ENCODE measurements around the gene CEP70. TPM values are rescaled to one million over a fixed set of nuclear protein-coding genes. Genes with fewer than 3 reads are reported as not detected.

The CEP70 gene
- total RNA-seq, 1 experiment from 2014 or later, result 32.6 TPM

GRCh38 chr3:138458774-138459499 is 135.1 kb downstream of the CEP70 start:
- Mint-ChIP-seq H3K27ac (peak overlapping the region in 1 of 3 experiments; percentile 9; a peak in 1 of 7 replicates), H3K9me3 (peaks cover 0 to 8% of the 10 kb centered on the region in 2 experiments; a peak in 2 of 5 replicates), H3K4me3 (peak overlapping the region in 1 of 2 experiments; percentile 38; a peak in 1 of 5 replicates), H3K4me1 (peaks cover 3 to 5% of the 10 kb centered on the region in 2 experiments; a peak in 2 of 4 replicates), H3K27me3 (ENCODE audit: low read depth) (no peaks in the 10 kb centered on the region), H3K36me3 (ENCODE audit: insufficient read depth in 1 of 3, low read depth in 3 of 3) (peaks cover 13 to 21% (median 18%) of the 10 kb centered on the region in 3 experiments; a peak in 5 of 7 replicates)
- Histone ChIP-seq H2BK120ac (ENCODE audit: low read depth, low read length, poor library complexity, severe bottlenecking) (no peak overlapping the region), H3K4ac (ENCODE audit: low read depth, low read length) (no peak overlapping the region), H2BK15ac (ENCODE audit: low read depth, low read length) (no peak overlapping the region), H3K79me1 (ENCODE audit: insufficient read depth, low read depth, low read length, poor library complexity, severe bottlenecking) (no peaks in the 10 kb centered on the region), H4K20me1 (ENCODE audit: control insufficient read depth, insufficient read depth, insufficient read length) (no peaks in the 10 kb centered on the region), H3K56ac (ENCODE audit: insufficient read length, low read depth, low read length) (no peak overlapping the region), H3T11ph (ENCODE audit: low read length) (no peak overlapping the region), H3K18ac (ENCODE audit: insufficient read length, low read depth, low read length) (no peak overlapping the region), H3K14ac (ENCODE audit: insufficient read depth, low read length) (no peak overlapping the region; the same call in 1 of the 2 replicates), H2BK20ac (ENCODE audit: low read depth, low read length, poor library complexity, severe bottlenecking) (no peak overlapping the region), H3K27ac (ENCODE audit: insufficient read length, low read depth, low read length) (no peak overlapping the region), H2BK5ac (ENCODE audit: insufficient read length, low read length) (no peak overlapping the region), H4K91ac (ENCODE audit: insufficient read length, low read depth, low read length) (no peak overlapping the region), H2AFZ (ENCODE audit: low read length) (no peak overlapping the region), H3K9me3 (ENCODE audit: control insufficient read depth, low read depth, low read length) (no peaks in the 10 kb centered on the region), H4K8ac (replicated peaks; ENCODE audit: insufficient read length, low read depth, low read length) (no peak overlapping the region), H2BK12ac (ENCODE audit: insufficient read length, low read depth, low read length) (no peak overlapping the region), H3K27me3 (ENCODE audit: insufficient read depth, low read length) (no peaks in the 10 kb centered on the region), H3K23me2 (ENCODE audit: insufficient read length, low read depth, low read length, poor library complexity, severe bottlenecking) (no peaks in the 10 kb centered on the region), H3K9ac (ENCODE audit: extremely low read depth, insufficient read length, low read length) (no peak overlapping the region), H3K23ac (ENCODE audit: insufficient read length, low read depth, low read length) (no peak overlapping the region), H2AK5ac (ENCODE audit: insufficient read length, low read length) (no peak overlapping the region), H3K4me2 (ENCODE audit: insufficient read depth, insufficient read length, low read length) (no peak overlapping the region), H3K79me2 (ENCODE audit: insufficient read depth, low read length) (no peaks in the 10 kb centered on the region), H3K4me1 (ENCODE audit: insufficient read depth, low read length) (no peaks in the 10 kb centered on the region), H4K5ac (ENCODE audit: insufficient read length, low read depth, low read length) (no peak overlapping the region)
- peak; percentile 15 for DNase-seq
- TF ChIP-seq CTCF (conservative IDR thresholded peaks at IDR 0.05), result no peak
- no CpG with 5 or more reads among the region's 9 CpGs for WGBS (ENCODE audit: extremely low coverage, insufficient read length, low lambda C conversion rate)

Data from H9 (cell line).